ENCODE results near the gene CTSZ.

- TF ChIP-seq, protein P1, sequence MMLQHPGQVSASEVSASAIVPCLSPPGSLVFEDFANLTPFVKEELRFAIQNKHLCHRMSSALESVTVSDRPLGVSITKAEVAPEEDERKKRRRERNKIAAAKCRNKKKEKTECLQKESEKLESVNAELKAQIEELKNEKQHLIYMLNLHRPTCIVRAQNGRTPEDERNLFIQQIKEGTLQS (IDR thresholded peaks at IDR 0.05), result no peak
- TF ChIP-seq, protein P2, sequence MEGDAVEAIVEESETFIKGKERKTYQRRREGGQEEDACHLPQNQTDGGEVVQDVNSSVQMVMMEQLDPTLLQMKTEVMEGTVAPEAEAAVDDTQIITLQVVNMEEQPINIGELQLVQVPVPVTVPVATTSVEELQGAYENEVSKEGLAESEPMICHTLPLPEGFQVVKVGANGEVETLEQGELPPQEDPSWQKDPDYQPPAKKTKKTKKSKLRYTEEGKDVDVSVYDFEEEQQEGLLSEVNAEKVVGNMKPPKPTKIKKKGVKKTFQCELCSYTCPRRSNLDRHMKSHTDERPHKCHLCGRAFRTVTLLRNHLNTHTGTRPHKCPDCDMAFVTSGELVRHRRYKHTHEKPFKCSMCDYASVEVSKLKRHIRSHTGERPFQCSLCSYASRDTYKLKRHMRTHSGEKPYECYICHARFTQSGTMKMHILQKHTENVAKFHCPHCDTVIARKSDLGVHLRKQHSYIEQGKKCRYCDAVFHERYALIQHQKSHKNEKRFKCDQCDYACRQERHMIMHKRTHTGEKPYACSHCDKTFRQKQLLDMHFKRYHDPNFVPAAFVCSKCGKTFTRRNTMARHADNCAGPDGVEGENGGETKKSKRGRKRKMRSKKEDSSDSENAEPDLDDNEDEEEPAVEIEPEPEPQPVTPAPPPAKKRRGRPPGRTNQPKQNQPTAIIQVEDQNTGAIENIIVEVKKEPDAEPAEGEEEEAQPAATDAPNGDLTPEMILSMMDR (IDR thresholded peaks at IDR 0.05; ENCODE audit: low read depth, low read length, missing input control), result no peak
- TF ChIP-seq GABPA (IDR thresholded peaks at IDR 0.05 in 1 of 2, conservative IDR thresholded peaks at IDR 0.05 in 1 of 2), result no peak
- TF ChIP-seq SP1 (IDR thresholded peaks at IDR 0.05), result no peak
- no peak for TF ChIP-seq RXRA (IDR thresholded peaks at IDR 0.05)
These were observed 61.0 kb downstream of the CTSZ start for GRCh38 chr20:58945965-58946631.
